ENCODE data around the gene VASN.

VASN gene

DNA sequence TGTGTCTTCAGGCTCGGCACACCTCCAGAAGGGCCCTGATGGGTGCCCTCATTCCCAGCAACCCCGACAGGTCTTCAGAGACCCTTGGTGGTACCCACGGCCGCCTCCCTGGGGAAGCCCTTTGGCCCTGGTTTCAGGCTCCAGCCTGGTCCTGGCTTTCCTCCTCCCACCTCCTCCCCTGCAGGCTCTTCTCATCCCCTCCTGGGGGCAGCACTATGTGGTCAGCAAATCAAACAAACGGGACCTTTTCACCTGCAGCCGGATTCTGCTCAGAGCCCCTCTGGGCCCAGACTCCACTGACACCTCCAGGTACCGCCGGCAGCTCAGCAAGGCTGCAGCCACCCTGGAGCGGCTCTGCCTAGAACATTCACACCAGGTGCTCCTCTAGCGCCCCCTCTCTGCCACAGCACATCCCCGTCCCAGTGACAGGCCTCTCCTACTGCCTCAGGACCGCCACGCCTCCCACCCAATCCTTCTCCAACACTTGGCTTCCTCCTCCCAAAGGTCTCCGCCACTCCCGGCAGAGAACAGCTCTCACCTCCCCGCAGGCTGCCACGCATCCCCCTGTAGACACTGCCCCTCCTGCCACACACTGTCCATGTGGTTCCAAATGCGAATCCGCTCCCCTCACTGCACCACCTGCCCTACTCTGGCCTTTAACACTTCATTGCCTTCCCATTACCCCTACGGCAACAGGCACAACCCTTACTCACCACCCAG, 32.8 kb downstream of the VASN start:
- in situ Hi-C loops (cut with HindIII; ENCODE audit: low sequenced_read_pairs), result no loop called here

DNA sequence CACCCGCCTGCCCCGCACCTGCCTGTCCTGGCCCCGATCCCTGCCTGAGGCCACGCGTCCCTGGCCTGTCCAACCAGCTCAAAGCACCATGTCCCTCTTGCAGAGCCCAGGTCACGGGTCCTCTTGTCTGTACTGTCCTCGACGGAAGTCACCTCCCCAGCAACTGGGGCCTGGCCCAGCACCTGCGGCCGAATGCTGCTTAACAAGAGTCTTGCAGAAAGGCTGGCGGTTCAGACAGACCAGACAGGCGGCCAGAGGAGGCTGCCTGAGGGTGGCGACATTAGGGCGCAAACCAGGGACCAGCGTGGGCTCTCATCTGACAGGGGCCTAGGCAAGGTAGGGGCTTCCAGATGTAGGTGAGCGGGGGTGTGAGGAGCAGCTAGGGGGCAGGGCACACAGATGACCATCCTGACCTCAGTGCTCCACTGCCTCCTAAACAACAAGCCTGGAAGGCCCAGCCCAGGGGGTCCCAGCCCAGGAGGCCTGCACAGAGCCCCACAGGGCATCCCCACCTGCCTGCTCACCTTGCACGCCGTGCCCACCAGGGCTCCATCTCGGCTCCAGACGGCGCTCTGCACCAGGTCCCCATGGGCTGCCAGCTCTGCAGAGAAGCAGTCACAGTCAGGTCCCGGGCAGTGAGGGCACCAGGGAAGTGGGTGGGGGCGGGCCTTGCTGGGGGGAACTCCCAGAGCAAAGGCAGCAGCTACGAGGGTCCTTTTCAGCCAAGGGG, 33.5 kb downstream of the VASN start:
- no peak for DNase-seq (ENCODE audit: low read depth, low spot score)
- in situ Hi-C loops (cut with HindIII; ENCODE audit: low sequenced_read_pairs), result no loop called here
- no peak overlapping the region for H3K4me3 ChIP-seq (ENCODE audit: low read depth, low read length)
- TF ChIP-seq, protein P1, sequence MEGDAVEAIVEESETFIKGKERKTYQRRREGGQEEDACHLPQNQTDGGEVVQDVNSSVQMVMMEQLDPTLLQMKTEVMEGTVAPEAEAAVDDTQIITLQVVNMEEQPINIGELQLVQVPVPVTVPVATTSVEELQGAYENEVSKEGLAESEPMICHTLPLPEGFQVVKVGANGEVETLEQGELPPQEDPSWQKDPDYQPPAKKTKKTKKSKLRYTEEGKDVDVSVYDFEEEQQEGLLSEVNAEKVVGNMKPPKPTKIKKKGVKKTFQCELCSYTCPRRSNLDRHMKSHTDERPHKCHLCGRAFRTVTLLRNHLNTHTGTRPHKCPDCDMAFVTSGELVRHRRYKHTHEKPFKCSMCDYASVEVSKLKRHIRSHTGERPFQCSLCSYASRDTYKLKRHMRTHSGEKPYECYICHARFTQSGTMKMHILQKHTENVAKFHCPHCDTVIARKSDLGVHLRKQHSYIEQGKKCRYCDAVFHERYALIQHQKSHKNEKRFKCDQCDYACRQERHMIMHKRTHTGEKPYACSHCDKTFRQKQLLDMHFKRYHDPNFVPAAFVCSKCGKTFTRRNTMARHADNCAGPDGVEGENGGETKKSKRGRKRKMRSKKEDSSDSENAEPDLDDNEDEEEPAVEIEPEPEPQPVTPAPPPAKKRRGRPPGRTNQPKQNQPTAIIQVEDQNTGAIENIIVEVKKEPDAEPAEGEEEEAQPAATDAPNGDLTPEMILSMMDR (IDR thresholded peaks at IDR 0.05; ENCODE audit: low read depth, low read length), result no peak

More for the DNA sequence above, 32.8 kb downstream of the VASN start:
- no peak overlapping the region for H3K4me3 ChIP-seq (ENCODE audit: low read depth, low read length)
- TF ChIP-seq, protein P1 (IDR thresholded peaks at IDR 0.05; ENCODE audit: low read depth, low read length), result peak; percentile 80
- no peak for DNase-seq (ENCODE audit: low read depth, low spot score)

GRCh38 chr16:4407543-4408322, 36.1 kb downstream of the VASN start:
- in situ Hi-C loops (cut with HindIII; ENCODE audit: low sequenced_read_pairs), result no loop called here
- no peak overlapping the region for H3K4me3 ChIP-seq (ENCODE audit: low read depth, low read length)
- TF ChIP-seq, protein P1 (IDR thresholded peaks at IDR 0.05; ENCODE audit: low read depth, low read length), result no peak
- no peak for DNase-seq (ENCODE audit: low read depth, low spot score)

DNA sequence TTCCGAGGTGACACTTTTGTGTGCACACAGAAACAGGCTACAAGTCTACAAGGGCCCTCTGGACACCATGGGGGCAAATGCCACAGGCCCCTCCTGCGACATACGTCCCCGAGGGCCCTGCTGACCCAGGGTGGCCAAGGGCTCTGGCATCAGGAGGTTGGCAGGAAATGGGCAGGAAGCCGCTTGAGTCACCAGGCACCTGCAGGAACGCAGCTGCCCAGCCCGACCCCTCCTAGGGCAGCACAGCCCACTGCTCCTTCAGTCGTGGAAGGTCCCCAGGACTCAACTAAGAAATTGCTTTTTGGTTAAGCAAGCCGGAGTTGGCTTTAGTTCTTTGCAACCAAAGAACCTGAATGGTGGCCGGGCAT, 36.7 kb downstream of the VASN start:
- no peak for DNase-seq (ENCODE audit: low read depth, low spot score)
- H3K4me3 ChIP-seq (ENCODE audit: low read depth, low read length), result no peak overlapping the region
- in situ Hi-C loops (cut with HindIII; ENCODE audit: low sequenced_read_pairs), result no loop called here
- TF ChIP-seq, protein P1 (IDR thresholded peaks at IDR 0.05; ENCODE audit: low read depth, low read length), result no peak

DNA sequence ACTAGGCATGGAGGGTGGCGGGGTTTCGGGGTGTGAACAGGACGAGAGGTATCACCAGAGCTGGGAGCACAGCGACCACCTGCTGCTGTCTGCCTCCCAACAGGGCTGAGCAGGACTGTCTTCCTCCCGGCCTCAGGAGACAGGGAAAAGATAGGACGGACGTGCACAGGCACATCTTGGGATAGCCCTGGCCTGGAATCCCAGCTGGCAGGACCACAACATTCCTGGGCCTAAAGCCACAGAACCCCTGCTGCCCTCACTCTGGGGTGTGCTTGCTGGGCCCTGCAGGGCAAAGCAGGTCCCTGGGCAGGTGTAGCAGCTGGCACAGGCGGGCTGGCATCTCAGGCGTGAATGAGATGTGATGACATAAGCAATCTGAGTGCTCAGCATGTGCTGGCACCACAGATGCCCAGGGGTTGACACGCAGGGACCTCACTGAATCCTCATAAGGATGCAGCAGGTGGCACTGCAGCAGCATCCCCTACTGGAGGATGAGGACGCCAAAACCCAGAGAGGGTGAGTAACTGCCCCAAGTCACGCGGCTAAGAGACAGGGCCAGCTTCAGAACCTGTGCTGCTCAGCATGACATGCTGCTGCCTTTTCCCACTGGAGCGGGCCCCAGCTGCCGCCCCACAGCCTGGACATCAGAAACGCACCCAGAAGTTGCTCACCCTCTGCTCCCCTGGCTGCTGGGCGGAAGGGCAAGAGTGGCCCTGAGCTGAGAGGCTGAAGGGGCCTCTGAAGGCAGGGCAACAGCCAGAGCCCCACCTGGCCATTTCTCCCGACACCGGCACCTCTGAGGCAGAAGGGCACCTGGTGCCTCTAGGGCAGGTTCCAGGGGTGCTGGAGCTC, 37.7 kb downstream of the VASN start:
- H3K4me3 ChIP-seq (ENCODE audit: low read depth, low read length), result no peak overlapping the region
- in situ Hi-C loops (cut with HindIII; ENCODE audit: low sequenced_read_pairs), result no loop called here
- no peak for DNase-seq (ENCODE audit: low read depth, low spot score)
- TF ChIP-seq, protein P1 (IDR thresholded peaks at IDR 0.05; ENCODE audit: low read depth, low read length), result no peak

All from astrocyte of the spinal cord (primary cell).